Measurements from ENCODE around the gene SORL1. TPM values are rescaled to one million over a fixed set of nuclear protein-coding genes. Genes with fewer than 3 reads are reported as not detected.
A peak's percentile ranks its signal among the peaks of the same experiment; 100 is the strongest.

Gene SORL1
- total and polyA plus RNA-seq, 2 donors = 7.5 to 53.7 TPM

DNA sequence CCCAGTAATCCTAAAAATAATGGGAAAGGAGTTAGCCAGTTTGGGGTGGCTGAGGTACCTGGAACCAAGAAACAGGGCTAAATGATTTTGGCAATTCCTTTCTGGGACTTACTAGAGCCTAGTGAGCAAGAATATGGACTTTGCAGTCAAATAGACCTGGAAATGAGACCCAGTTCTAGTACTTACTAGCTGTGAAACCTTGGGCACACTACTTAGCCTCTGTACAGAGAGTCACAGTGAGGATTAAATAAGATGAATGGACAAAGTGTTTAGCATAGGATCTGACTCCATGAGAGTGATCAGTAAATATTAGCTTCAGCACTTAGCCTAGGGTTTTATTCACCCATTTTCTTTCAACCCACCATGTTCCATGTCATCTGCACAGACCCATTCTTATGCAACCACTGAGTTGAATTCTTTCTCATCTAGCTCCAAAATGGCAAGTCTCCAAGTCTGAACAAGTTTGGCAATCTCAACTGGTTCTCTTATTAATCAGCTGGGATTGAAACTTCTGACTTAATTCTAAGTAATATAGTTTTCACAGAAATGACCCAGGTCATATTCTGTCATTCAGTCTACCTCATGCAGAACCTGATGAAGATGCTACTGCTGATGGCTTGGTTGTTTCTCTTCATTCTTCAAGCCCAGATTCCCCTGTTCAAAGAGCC lies 15.0 kb upstream of the SORL1 start:
- DNase-seq (ENCODE audit: extremely low spot score) = no peak
- Histone ChIP-seq H3K4me3 (ENCODE audit: low read depth, low read length) (no peak overlapping the region), H3K4me1 (ENCODE audit: insufficient read depth) (no peaks in the 10 kb centered on the region), H3K36me3 (ENCODE audit: insufficient read depth) (no peaks in the 10 kb centered on the region), H3K27ac (ENCODE audit: low read depth) (no peak overlapping the region)

DNA sequence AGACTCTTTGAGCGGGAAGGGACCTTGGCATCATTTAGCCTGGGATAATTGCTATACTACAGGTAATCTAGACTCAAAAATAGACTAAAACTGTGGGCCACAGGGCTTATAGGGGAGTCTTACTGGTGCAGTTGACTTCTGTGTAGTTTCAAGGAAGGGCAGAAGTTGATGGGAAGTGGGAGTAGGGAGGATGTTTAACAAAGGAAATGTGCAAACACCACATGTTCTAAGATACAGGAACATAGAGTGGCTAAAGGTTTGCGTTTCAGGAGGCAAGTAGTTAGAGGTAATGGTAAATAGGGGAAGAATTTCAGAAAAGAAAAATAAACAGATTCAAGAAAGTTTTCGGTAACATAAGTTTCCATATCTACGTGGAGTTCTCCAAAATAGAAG lies 14.4 kb upstream of the SORL1 start:
- Histone ChIP-seq H3K4me1 (ENCODE audit: insufficient read depth) (no peaks in the 10 kb centered on the region), H3K4me3 (ENCODE audit: low read depth, low read length) (no peak overlapping the region), H3K36me3 (ENCODE audit: insufficient read depth) (no peaks in the 10 kb centered on the region), H3K27ac (ENCODE audit: low read depth) (no peak overlapping the region)
- 91% methylated on average over 4 of the region's 4 CpGs for WGBS
- DNase-seq (ENCODE audit: extremely low spot score) = no peak

DNA sequence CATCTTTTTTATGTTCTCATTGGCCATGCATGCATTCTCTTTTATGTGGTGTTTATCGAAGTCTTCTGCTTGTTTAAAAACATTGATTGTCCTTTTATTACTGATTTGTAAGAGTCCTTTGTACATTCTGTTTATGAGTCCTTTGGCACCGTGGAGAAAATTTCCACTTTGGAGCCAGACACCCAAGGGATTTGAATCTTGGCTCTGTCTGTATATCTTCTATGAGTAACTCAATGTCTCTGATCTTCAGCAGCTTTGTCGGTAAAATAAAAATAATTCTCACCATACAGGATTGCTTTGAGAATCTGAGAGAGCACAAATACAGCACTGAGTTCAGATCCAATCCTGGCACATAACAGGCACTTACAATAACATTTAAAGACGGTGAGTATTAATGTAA lies 12.8 kb upstream of the SORL1 start:
- whole genome bisulfite sequencing = 33% methylated on average over 4 of the region's 4 CpGs
- no peaks in the 10 kb centered on the region for H3K4me1 ChIP-seq (ENCODE audit: insufficient read depth)
- no peak for DNase-seq (ENCODE audit: extremely low spot score)
- no peaks in the 10 kb centered on the region for H3K36me3 ChIP-seq (ENCODE audit: insufficient read depth)
- no peak overlapping the region for H3K27ac ChIP-seq (ENCODE audit: low read depth)
- H3K4me3 ChIP-seq (ENCODE audit: low read depth, low read length) = no peak overlapping the region

DNA sequence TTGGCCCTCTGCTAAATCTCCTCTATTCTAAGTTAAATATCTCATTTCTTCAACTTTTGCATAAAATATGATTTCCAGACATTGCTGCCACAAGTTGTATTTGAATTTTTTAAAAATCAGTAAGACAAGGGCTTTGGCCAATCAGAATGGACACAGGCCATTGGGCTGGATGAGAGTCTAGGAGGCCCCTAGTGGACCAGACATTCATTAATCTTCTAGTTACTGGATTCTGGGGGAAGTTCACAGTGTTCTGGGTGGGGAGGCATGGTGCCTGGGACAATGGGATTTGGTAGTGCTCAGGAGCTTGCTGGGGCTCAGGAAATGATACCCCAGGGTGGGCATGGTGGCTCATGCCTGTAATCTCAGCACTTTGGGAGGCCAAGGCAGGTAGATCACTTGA lies 12.4 kb upstream of the SORL1 start:
- no peaks in the 10 kb centered on the region for H3K36me3 ChIP-seq (ENCODE audit: insufficient read depth)
- DNase-seq (ENCODE audit: extremely low spot score) = no peak
- H3K27ac ChIP-seq (ENCODE audit: low read depth) = no peak overlapping the region
- H3K4me1 ChIP-seq (ENCODE audit: insufficient read depth) = no peaks in the 10 kb centered on the region
- H3K4me3 ChIP-seq (ENCODE audit: low read depth, low read length) = no peak overlapping the region

DNA sequence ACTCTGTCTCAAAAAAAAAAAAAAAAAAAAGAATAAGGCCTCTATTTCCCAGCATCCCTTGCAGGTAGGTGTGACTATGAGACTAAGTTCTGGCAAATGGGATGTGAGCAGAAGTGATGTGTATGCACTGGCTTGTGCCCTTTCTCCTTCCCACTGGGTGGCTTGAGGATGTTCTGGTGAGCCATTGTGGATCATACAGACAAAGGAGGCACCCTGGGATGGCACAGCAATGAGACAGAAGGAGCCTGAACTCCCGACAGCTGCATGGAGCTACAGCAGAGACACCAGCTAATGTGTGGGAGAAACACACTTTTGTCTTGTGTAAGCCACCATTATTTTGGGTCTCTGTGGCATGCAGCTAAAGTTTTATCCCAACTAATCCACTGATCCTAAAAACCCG lies 10.6 kb upstream of the SORL1 start:
- no peak for DNase-seq (ENCODE audit: extremely low spot score)
- no peaks in the 10 kb centered on the region for H3K4me1 ChIP-seq (ENCODE audit: insufficient read depth)
- H3K27ac ChIP-seq (ENCODE audit: low read depth) = no peak overlapping the region
- H3K36me3 ChIP-seq (ENCODE audit: insufficient read depth) = no peaks in the 10 kb centered on the region
- 77% methylated on average over 2 of the region's 2 CpGs for WGBS
- no peak overlapping the region for H3K4me3 ChIP-seq (ENCODE audit: low read depth, low read length)

DNA sequence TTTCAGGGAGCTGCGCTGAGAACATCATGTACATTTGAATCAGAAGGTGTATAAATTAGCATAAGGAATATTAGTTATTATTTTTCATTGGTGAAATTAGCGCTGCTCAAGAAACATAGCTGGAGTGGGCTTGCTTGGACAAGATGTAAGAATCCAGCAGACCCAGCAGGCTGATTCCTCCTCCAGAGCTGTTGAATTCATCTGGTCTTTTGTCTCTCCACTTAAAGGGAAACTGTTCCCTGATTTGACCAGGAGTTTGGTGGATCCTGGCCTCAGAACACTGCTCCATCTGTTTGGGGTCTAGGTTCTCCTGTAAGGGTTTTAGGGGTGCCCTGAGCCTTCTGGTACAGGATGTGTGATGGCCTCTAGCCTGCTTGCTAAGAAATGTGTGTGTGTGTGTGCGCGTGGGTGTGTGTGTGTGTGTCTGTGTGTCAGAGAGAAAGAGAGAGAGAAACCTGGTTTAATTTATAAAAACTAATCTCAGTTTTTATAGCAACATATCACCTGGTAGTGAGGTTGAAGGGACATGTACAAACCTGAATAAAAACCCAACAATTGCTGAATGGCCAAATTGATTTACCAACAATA lies 8.3 kb upstream of the SORL1 start:
- H3K4me1 ChIP-seq (ENCODE audit: insufficient read depth) = no peaks in the 10 kb centered on the region
- 93% methylated on average over 4 of the region's 4 CpGs for WGBS
- H3K27ac ChIP-seq (ENCODE audit: low read depth) = no peak overlapping the region
- DNase-seq (ENCODE audit: extremely low spot score) = no peak
- H3K4me3 ChIP-seq (ENCODE audit: low read depth, low read length) = no peak overlapping the region
- no peaks in the 10 kb centered on the region for H3K36me3 ChIP-seq (ENCODE audit: insufficient read depth)

DNA sequence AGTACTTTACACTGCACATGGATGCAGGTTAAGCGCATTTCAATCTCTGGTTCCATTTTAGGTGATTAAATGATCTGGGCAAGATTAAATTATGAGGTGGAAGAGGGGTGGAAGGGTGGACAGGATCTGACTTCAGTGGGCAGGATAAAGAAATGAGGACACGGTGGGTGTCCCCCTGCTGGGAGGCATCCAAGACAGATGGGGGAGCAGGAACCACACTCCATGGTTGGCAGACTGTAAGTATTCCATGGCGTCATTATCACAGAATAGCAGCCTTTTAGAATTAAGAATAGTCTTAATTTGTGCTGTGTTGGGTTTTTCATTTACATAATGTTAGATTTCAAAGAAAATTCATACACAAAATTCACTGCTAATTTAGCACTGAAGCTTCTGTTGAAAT lies 7.6 kb upstream of the SORL1 start:
- Histone ChIP-seq H3K4me1 (ENCODE audit: insufficient read depth) (no peaks in the 10 kb centered on the region), H3K4me3 (ENCODE audit: low read depth, low read length) (no peak overlapping the region), H3K36me3 (ENCODE audit: insufficient read depth) (no peaks in the 10 kb centered on the region), H3K27ac (ENCODE audit: low read depth) (no peak overlapping the region)
- whole genome bisulfite sequencing = 80% methylated on average over 3 of the region's 3 CpGs
- DNase-seq (ENCODE audit: extremely low spot score) = no peak

DNA sequence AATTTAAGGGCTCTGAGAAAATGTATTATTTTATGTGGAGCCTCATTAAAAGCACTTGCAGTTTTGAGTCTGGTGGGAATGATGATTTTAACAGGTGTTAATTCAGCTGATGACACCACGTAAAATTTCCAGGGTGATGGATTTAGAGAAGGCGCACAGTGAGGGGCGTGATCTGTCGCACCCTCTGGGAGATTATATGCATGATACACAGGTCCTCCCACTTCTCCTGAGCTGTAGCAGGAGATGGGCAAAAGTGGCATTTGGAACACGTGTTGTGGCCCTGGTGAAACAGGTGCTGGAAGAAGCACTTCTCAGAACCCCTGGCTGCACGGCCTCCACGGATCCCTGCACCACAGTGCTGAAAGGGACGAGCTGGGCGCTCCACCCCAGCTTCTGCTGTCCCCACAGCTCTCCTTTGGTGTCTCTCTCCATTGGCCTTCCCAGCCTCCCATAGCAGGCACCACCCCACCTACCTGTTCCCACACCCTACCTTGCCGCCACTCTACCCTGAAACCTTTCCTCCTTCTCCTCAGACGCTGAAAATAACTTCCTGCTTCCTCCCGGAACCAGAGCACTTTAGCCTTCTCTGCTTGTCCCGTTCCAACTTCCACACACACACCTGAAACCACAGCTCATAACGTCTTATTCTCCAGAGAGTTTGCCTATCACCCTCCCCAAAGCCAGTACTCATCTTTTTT lies 6.9 kb upstream of the SORL1 start:
- no peak for DNase-seq (ENCODE audit: extremely low spot score)
- H3K27ac ChIP-seq (ENCODE audit: low read depth) = no peak overlapping the region
- 83% methylated on average over 14 of the region's 14 CpGs for WGBS
- no peaks in the 10 kb centered on the region for H3K36me3 ChIP-seq (ENCODE audit: insufficient read depth)
- H3K4me3 ChIP-seq (ENCODE audit: low read depth, low read length) = no peak overlapping the region
- no peaks in the 10 kb centered on the region for H3K4me1 ChIP-seq (ENCODE audit: insufficient read depth)

DNA sequence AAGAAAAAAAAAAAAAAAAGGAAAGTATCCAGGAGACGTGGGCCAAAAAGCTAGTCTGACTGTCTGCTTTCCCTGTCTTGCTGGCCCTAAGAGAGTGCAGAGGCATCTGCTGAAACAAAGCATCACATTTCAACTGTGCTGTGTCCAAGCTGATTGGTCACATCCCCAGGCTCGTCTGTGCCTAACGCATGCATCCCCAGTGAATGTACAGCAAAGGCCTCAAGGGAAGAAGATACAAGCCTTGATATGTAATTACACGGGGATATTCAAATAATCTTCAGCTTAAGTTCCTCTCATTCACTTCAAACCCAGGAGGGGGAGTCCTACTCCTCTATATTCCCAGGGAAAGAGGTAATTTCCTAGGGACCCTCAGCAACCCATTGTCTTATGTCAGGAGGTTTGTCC lies 5.4 kb upstream of the SORL1 start:
- Histone ChIP-seq H3K36me3 (ENCODE audit: insufficient read depth) (no peaks in the 10 kb centered on the region), H3K4me1 (ENCODE audit: insufficient read depth) (no peaks in the 10 kb centered on the region), H3K4me3 (ENCODE audit: low read depth, low read length) (no peak overlapping the region), H3K27ac (ENCODE audit: low read depth) (no peak overlapping the region)
- DNase-seq (ENCODE audit: extremely low spot score) = no peak
- WGBS = 28% methylated on average over 4 of the region's 4 CpGs

DNA sequence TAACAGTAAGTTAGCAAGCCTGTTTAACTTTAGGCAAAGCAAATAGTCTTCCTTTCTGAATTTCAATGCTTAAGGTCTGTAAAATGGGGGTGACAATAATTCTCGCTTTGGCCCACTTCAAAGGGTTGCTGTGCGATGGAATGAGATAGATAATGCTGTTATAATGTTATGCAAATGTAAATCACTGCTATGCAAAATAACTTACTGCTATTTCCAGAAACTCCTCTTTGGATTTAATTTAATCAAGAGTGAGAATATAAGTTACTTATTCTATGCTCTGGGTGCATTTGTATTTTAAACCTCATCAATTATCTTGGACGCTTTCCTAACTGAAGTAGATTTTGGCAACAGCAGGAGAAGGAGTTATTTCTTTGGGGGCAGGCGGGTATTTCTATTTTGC lies 4.1 kb upstream of the SORL1 start:
- 99% methylated on average over 4 of the region's 4 CpGs for WGBS
- no peak overlapping the region for H3K4me3 ChIP-seq (ENCODE audit: low read depth, low read length)
- H3K27ac ChIP-seq (ENCODE audit: low read depth) = no peak overlapping the region
- no peaks in the 10 kb centered on the region for H3K4me1 ChIP-seq (ENCODE audit: insufficient read depth)
- DNase-seq (ENCODE audit: extremely low spot score) = no peak
- no peaks in the 10 kb centered on the region for H3K36me3 ChIP-seq (ENCODE audit: insufficient read depth)

DNA sequence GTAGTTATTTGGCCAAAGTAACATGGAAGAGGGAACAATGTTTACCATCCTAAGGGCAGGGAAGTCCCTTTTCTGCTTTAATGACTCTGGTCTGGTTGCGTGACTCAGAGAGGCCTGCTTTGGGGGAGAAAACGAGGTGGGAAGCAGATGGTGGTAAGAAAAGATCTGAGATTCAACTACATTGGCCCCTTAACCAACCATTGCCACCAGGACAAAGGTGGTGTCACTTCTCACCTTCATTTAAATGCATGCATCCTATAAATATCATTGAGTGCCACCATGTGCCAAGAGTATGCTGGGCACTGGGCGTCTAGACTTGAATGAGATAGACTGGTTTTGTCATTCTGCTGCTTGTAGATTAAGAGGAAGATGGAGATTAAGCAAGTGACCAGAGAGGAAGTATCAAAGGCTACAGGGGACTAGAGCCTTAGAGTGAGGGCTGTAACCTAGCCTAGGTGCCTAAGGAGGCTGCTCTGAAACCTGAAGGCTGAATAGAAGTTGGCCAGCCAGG lies 3.6 kb upstream of the SORL1 start:
- no peak for DNase-seq (ENCODE audit: extremely low spot score)
- Histone ChIP-seq H3K27ac (ENCODE audit: low read depth) (no peak overlapping the region), H3K36me3 (ENCODE audit: insufficient read depth) (no peaks in the 10 kb centered on the region), H3K4me1 (ENCODE audit: insufficient read depth) (no peaks in the 10 kb centered on the region), H3K4me3 (ENCODE audit: low read depth, low read length) (no peak overlapping the region)
- whole genome bisulfite sequencing = 81% methylated on average over 3 of the region's 3 CpGs

DNA sequence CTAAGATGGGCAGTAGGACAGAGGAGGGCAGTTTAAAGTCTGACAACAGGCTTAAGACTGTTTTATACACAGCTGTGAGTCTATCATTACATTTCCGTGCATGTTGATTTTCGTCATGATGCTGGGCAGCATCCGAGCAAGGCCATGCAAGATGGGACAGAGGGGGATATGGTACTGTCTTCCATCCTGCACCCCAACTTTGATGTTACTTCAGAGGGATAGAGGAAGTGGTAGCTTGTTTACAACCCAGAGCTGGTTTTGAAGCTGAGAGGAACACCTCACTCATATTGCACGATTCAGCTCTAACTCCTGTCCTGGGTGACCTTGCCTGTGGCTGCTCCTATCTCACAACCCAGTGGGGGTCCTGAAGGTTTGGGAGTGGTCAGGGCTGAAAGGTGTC lies 3.0 kb upstream of the SORL1 start:
- Histone ChIP-seq H3K4me3 (ENCODE audit: low read depth, low read length) (no peak overlapping the region), H3K4me1 (ENCODE audit: insufficient read depth) (no peaks in the 10 kb centered on the region), H3K27ac (ENCODE audit: low read depth) (no peak overlapping the region), H3K36me3 (ENCODE audit: insufficient read depth) (no peaks in the 10 kb centered on the region)
- DNase-seq (ENCODE audit: extremely low spot score) = no peak
- WGBS = 85% methylated on average over 4 of the region's 4 CpGs

DNA sequence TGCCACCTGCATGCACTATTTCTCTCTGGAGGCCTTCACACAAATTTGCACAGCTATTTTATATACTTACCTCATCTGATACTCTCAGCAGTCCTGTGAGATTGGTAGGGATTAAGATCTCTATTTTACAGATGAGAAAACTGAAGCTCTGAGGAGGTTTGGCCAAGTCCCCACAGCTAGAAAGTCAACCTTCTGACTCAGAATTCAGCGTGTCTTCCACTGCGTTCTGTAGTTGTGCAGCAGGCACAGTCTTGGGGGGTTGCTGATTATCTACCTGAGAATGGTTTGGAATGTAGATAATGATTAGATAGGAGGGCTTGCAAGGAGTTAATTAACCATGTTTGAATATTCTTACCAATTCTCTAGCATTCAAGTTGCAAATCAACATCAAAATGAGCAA lies 2.5 kb upstream of the SORL1 start:
- Histone ChIP-seq H3K4me1 (ENCODE audit: insufficient read depth) (no peaks in the 10 kb centered on the region), H3K4me3 (ENCODE audit: low read depth, low read length) (no peak overlapping the region), H3K27ac (ENCODE audit: low read depth) (no peak overlapping the region), H3K36me3 (ENCODE audit: insufficient read depth) (no peaks in the 10 kb centered on the region)
- DNase-seq (ENCODE audit: extremely low spot score) = no peak
- 82% methylated on average over 2 of the region's 2 CpGs for WGBS

DNA sequence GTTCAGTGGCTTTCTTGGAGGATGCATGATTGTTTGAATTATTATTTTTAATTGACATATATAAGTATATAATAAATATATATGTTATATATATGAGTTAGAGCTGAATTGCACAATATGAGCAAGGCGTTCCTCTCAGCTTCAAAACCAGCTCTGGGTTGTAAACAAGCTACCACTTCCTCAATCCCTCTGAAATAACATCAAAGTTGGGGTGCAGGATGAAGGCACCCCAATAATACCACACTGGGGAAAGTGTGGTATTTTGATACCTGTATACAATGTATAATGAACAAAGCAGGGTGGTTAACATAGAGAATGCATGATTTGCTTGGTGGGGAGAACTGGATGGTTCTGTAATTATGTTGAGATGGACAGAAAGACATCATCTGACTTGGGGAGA lies 1.7 kb upstream of the SORL1 start:
- DNase-seq (ENCODE audit: extremely low spot score) = no peak
- peak overlapping the region; percentile 70 for H3K27ac ChIP-seq (ENCODE audit: low read depth)
- no peaks in the 10 kb centered on the region for H3K36me3 ChIP-seq (ENCODE audit: insufficient read depth)
- no peaks in the 10 kb centered on the region for H3K4me1 ChIP-seq (ENCODE audit: insufficient read depth)
- no peak overlapping the region for H3K4me3 ChIP-seq (ENCODE audit: low read depth, low read length)
- WGBS = 85% methylated on average over 1 of the region's 1 CpG
